GM21390 (cell line): ENCODE results near the gene C12orf43.

Source experiments
- ATAC-seq: cut with Tn5 transposase; IDR thresholded peaks from one replicate; pipeline ENCODE4 v1.9.1; 2021; ENCODE audit not compliant: unreplicated experiment

C12orf43 gene

GRCh38 chr12:121030576-121031212, 14.4 kb upstream of the C12orf43 start:
- no peak for ATAC-seq

GRCh38 chr12:121026274-121027045, 10.2 kb upstream of the C12orf43 start:
- ATAC-seq, result no peak

- no peak for ATAC-seq
These were observed 9.3 kb upstream of the C12orf43 start for GRCh38 chr12:121025442-121026226.

- ATAC-seq, result no peak
These were observed 7.5 kb upstream of the C12orf43 start for GRCh38 chr12:121023799-121024198.

- no peak for ATAC-seq
These were observed 6.4 kb upstream of the C12orf43 start for GRCh38 chr12:121022713-121023112.

- no peak for ATAC-seq
These were observed 5.5 kb upstream of the C12orf43 start for GRCh38 chr12:121021754-121022153.

- ATAC-seq, result no peak
These were observed 2.8 kb upstream of the C12orf43 start for GRCh38 chr12:121018860-121019617.

GRCh38 chr12:121017966-121018491, 1.7 kb upstream of the C12orf43 start:
- no peak for ATAC-seq

GRCh38 chr12:121013715-121014114, 2.6 kb downstream of the C12orf43 start:
- no peak for ATAC-seq

GRCh38 chr12:121011820-121012219, 4.5 kb downstream of the C12orf43 start:
- no peak for ATAC-seq

- no peak for ATAC-seq
These were observed 5.4 kb downstream of the C12orf43 start for GRCh38 chr12:121010860-121011259.

GRCh38 chr12:121009741-121010140, 6.5 kb downstream of the C12orf43 start:
- no peak for ATAC-seq

- ATAC-seq, result no peak
These were observed 7.8 kb downstream of the C12orf43 start for GRCh38 chr12:121008347-121009098.

GRCh38 chr12:121005346-121005815, 10.9 kb downstream of the C12orf43 start:
- no peak for ATAC-seq

GRCh38 chr12:121004253-121004815, 12.0 kb downstream of the C12orf43 start:
- no peak for ATAC-seq

- no peak for ATAC-seq
These were observed 12.6 kb downstream of the C12orf43 start for GRCh38 chr12:121003650-121004049.

- no peak for ATAC-seq
These were observed 14.3 kb downstream of the C12orf43 start for GRCh38 chr12:121001841-121002483.

GRCh38 chr12:121001060-121001459, 15.2 kb downstream of the C12orf43 start:
- no peak for ATAC-seq

- no peak for ATAC-seq
These were observed 15.8 kb downstream of the C12orf43 start for GRCh38 chr12:121000530-121000929.
